ENCODE results near the gene RUBCNL.
"Not testable (repeated sequence)": the region's sequence is repeated elsewhere in the genome, so short reads cannot be mapped to it uniquely, and the experiment has no call there.

Gene RUBCNL

GRCh38 chr13:46387064-46387851 is at the start of gene RUBCNL:
Gene RUBCNL, minus strand, starts transcription at chr13:46387252. Its CDS starts 14,777 bp downstream, at chr13:46372475.
- DNase-seq: peak; percentile 1

GRCh38 chr13:46429558-46429957 is 42.5 kb upstream of the RUBCNL start:
- DNase-seq: not testable (repeated sequence)

GRCh38 chr13:46405457-46405856 is 18.4 kb upstream of the RUBCNL start:
- no peak for DNase-seq

GRCh38 chr13:46404733-46405100 is 17.7 kb upstream of the RUBCNL start:
- no peak for DNase-seq

- no peak for DNase-seq
These were observed 17.0 kb upstream of the RUBCNL start for GRCh38 chr13:46403851-46404732.

- no peak for DNase-seq
These were observed 15.1 kb upstream of the RUBCNL start for GRCh38 chr13:46402178-46402577.

GRCh38 chr13:46401432-46401831 is 14.4 kb upstream of the RUBCNL start:
- no peak for DNase-seq

GRCh38 chr13:46396341-46396740 is 9.3 kb upstream of the RUBCNL start:
- no peak for DNase-seq

GRCh38 chr13:46392967-46393366 is 5.9 kb upstream of the RUBCNL start:
- no peak for DNase-seq

GRCh38 chr13:46389457-46390451 is 2.7 kb upstream of the RUBCNL start:
- DNase-seq: no peak

- no peak for DNase-seq
These were observed 1.8 kb upstream of the RUBCNL start for GRCh38 chr13:46388846-46389245.

GRCh38 chr13:46388308-46388707 is 1.3 kb upstream of the RUBCNL start:
- DNase-seq: no peak

GRCh38 chr13:46386392-46387063 is 524 bp downstream of the RUBCNL start:
- DNase-seq: no peak

GRCh38 chr13:46385946-46386345 is 1.1 kb downstream of the RUBCNL start:
- DNase-seq: no peak

GRCh38 chr13:46383383-46383782 is 3.7 kb downstream of the RUBCNL start:
- DNase-seq: no peak

GRCh38 chr13:46382224-46382623 is 4.8 kb downstream of the RUBCNL start:
- no peak for DNase-seq

GRCh38 chr13:46380242-46380641 is 6.8 kb downstream of the RUBCNL start:
- DNase-seq: no peak

GRCh38 chr13:46379611-46380010 is 7.4 kb downstream of the RUBCNL start:
- DNase-seq: no peak

- DNase-seq: no peak
These were observed 8.6 kb downstream of the RUBCNL start for GRCh38 chr13:46378411-46378810.

- no peak for DNase-seq
These were observed 9.5 kb downstream of the RUBCNL start for GRCh38 chr13:46377554-46377953.

- DNase-seq: no peak
These were observed 12.3 kb downstream of the RUBCNL start for GRCh38 chr13:46374710-46375109.

GRCh38 chr13:46373623-46374022 is 13.4 kb downstream of the RUBCNL start:
- no peak for DNase-seq
